ENCODE results near the gene DACH1.

DACH1 gene

DNA sequence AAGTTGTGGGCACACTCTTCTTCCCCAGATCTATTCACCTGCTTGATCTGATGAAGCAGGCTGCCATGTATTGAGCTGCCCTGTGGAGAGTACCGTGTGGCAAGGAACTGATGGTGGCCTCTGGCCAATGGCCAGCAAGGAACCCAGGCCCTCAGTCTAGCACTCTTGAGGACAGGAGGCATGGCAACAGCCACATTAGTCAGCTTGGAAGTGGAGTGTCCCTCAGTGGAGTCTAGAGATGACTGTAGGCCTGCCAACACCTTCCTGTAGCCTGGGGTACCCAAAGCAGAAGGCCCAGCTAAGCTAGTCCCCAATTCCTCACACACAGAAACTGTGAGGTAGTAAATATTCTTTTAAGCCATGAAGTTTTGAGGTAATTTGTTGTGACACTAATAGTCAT lies 412.5 kb downstream of the DACH1 start (continued):
- TF ChIP-seq, protein P1, sequence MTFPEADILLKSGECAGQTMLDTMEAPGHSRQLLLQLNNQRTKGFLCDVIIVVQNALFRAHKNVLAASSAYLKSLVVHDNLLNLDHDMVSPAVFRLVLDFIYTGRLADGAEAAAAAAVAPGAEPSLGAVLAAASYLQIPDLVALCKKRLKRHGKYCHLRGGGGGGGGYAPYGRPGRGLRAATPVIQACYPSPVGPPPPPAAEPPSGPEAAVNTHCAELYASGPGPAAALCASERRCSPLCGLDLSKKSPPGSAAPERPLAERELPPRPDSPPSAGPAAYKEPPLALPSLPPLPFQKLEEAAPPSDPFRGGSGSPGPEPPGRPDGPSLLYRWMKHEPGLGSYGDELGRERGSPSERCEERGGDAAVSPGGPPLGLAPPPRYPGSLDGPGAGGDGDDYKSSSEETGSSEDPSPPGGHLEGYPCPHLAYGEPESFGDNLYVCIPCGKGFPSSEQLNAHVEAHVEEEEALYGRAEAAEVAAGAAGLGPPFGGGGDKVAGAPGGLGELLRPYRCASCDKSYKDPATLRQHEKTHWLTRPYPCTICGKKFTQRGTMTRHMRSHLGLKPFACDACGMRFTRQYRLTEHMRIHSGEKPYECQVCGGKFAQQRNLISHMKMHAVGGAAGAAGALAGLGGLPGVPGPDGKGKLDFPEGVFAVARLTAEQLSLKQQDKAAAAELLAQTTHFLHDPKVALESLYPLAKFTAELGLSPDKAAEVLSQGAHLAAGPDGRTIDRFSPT (tag by site-specific recombination; IDR thresholded peaks at IDR 0.05): no peak
- TF ChIP-seq, protein P2, sequence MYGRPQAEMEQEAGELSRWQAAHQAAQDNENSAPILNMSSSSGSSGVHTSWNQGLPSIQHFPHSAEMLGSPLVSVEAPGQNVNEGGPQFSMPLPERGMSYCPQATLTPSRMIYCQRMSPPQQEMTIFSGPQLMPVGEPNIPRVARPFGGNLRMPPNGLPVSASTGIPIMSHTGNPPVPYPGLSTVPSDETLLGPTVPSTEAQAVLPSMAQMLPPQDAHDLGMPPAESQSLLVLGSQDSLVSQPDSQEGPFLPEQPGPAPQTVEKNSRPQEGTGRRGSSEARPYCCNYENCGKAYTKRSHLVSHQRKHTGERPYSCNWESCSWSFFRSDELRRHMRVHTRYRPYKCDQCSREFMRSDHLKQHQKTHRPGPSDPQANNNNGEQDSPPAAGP (tag by site-specific recombination; IDR thresholded peaks at IDR 0.05): no peak
- TF ChIP-seq ZNF837 (tag by site-specific recombination; IDR thresholded peaks at IDR 0.05) (no peak), ZNF629 (tag by site-specific recombination; IDR thresholded peaks at IDR 0.05) (no peak), ZBTB8A (tag by site-specific recombination; IDR thresholded peaks at IDR 0.05) (no peak), ZNF776 (tag by site-specific recombination; IDR thresholded peaks at IDR 0.05; ENCODE audit: borderline replicate concordance) (no peak)

DNA sequence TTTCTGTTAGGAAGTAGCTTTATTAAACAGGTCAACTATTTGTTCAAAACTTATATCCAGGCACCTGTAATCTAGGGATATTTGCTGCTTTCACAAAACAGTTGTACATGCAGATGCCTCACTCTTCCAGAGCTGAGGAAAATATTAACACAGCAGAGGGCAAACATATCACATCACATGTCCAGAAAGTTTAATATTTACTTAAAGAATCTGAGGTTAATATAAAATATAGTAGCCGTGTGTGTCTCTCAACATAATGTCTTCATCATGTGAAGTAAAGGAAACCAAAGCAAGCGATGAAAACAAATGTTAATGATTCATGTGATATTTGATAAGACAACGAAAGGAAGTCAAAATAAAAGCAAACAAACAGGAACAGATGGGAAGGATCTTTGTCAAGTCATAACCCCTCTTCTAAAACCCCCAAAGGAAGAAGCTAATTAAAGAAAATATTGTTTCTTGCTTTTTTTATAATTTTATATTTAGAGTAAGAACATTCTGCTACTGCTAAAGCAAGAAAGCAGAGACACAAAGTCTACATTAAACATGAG lies 418.8 kb downstream of the DACH1 start:
- Histone ChIP-seq H3K4me1 (ENCODE audit: control insufficient read depth, insufficient read depth, low read length) (no peaks in the 10 kb centered on the region), H3K9me3 (ENCODE audit: control insufficient read depth, insufficient read depth, low read depth, low read length) (no peaks in the 10 kb centered on the region), H3K4me3 (ENCODE audit: low read depth, low read length) (no peak overlapping the region), H3K27ac (ENCODE audit: extremely low read depth, low read depth, low read length) (no peak overlapping the region), H3K36me3 (ENCODE audit: control insufficient read depth in 2 of 2, insufficient read depth in 1 of 2, low read length in 2 of 2) (no peaks in the 10 kb centered on the region)
- TF ChIP-seq, protein P3, sequence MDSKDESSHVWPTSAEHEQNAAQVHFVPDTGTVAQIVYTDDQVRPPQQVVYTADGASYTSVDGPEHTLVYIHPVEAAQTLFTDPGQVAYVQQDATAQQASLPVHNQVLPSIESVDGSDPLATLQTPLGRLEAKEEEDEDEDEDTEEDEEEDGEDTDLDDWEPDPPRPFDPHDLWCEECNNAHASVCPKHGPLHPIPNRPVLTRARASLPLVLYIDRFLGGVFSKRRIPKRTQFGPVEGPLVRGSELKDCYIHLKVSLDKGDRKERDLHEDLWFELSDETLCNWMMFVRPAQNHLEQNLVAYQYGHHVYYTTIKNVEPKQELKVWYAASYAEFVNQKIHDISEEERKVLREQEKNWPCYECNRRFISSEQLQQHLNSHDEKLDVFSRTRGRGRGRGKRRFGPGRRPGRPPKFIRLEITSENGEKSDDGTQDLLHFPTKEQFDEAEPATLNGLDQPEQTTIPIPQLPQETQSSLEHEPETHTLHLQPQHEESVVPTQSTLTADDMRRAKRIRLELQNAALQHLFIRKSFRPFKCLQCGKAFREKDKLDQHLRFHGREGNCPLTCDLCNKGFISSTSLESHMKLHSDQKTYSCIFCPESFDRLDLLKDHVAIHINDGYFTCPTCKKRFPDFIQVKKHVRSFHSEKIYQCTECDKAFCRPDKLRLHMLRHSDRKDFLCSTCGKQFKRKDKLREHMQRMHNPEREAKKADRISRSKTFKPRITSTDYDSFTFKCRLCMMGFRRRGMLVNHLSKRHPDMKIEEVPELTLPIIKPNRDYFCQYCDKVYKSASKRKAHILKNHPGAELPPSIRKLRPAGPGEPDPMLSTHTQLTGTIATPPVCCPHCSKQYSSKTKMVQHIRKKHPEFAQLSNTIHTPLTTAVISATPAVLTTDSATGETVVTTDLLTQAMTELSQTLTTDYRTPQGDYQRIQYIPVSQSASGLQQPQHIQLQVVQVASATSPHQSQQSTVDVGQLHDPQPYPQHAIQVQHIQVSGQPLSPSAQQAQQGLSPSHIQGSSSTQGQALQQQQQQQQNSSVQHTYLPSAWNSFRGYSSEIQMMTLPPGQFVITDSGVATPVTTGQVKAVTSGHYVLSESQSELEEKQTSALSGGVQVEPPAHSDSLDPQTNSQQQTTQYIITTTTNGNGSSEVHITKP (tag by site-specific recombination; IDR thresholded peaks at IDR 0.05): no peak
- TF ChIP-seq YY2 (tag by site-specific recombination; IDR thresholded peaks at IDR 0.05) (no peak), HOXD13 (CRISPR knock-in tag; IDR thresholded peaks at IDR 0.05; ENCODE audit: borderline replicate concordance) (no peak), ZNF350 (tag by site-specific recombination; IDR thresholded peaks at IDR 0.05) (no peak), KLF9 (tag by site-specific recombination; IDR thresholded peaks at IDR 0.05; ENCODE audit: low read depth) (no peak), ZNF404 (tag by site-specific recombination; IDR thresholded peaks at IDR 0.05) (no peak), ZNF214 (tag by site-specific recombination; IDR thresholded peaks at IDR 0.05; ENCODE audit: borderline replicate concordance) (no peak), ZNF341 (tag by site-specific recombination; IDR thresholded peaks at IDR 0.05; ENCODE audit: low read depth) (no peak), REPIN1 (tag by site-specific recombination; IDR thresholded peaks at IDR 0.05; ENCODE audit: low read depth) (no peak), ZNF776 (tag by site-specific recombination; IDR thresholded peaks at IDR 0.05; ENCODE audit: borderline replicate concordance) (no peak), ZFP3 (tag by site-specific recombination; IDR thresholded peaks at IDR 0.05; ENCODE audit: low read depth) (no peak), ZNF138 (tag by site-specific recombination; IDR thresholded peaks at IDR 0.05; ENCODE audit: borderline replicate concordance) (no peak), ZBTB1 (tag by site-specific recombination; IDR thresholded peaks at IDR 0.05) (no peak), ZNF394 (tag by site-specific recombination; IDR thresholded peaks at IDR 0.05; ENCODE audit: borderline replicate concordance) (no peak), ZNF610 (tag by site-specific recombination; IDR thresholded peaks at IDR 0.05; ENCODE audit: borderline replicate concordance) (no peak), ZNF24 (tag by site-specific recombination; IDR thresholded peaks at IDR 0.05) (no peak)
- ChIA-PET POLR2A (no interaction called here), CTCF (no interaction called here)
